H9 (cell line): Measurements from ENCODE around the gene PRKAG2. TPM values are rescaled to one million over a fixed set of nuclear protein-coding genes. Genes with fewer than 3 reads are reported as not detected.

Source experiments
- DNase-seq: peaks from one replicate; pipeline ENCODE4 v3.0.0-alpha.2; 2017
- H2AFZ ChIP-seq: one replicate; pipeline ENCODE4 v1.6.1; 2013; ENCODE audit warnings: mild to moderate bottlenecking, low read length, control low read depth, moderate library complexity
- H2AK5ac ChIP-seq: 2 replicates; pipeline ENCODE4 v1.6.1; 2013; ENCODE audit warnings: low read length, control low read depth, mixed read lengths; ENCODE audit not compliant: insufficient read length
- H2BK120ac ChIP-seq: one replicate; pipeline ENCODE4 v1.6.1; 2013; ENCODE audit warnings: low read depth, mild to moderate bottlenecking, low read length, control low read depth, inconsistent platforms; ENCODE audit not compliant: poor library complexity, severe bottlenecking
- H2BK12ac ChIP-seq: 2 replicates; pipeline ENCODE4 v1.6.1; 2013; ENCODE audit warnings: low read length, control low read depth, mixed read lengths, low read depth; ENCODE audit not compliant: insufficient read length
- H2BK15ac ChIP-seq: 2 replicates; pipeline ENCODE4 v1.6.1; 2013; ENCODE audit warnings: low read depth, low read length, control low read depth
- H2BK20ac ChIP-seq: one replicate; pipeline ENCODE4 v1.6.1; 2013; ENCODE audit warnings: low read depth, mild to moderate bottlenecking, low read length, control low read depth, inconsistent platforms; ENCODE audit not compliant: poor library complexity, severe bottlenecking
- H2BK5ac ChIP-seq: 2 replicates; pipeline ENCODE4 v1.6.1; 2013; ENCODE audit warnings: low read length, control low read depth, mixed read lengths; ENCODE audit not compliant: insufficient read length
- H3K14ac ChIP-seq: 2 replicates; pipeline ENCODE4 v1.6.1; 2013; ENCODE audit warnings: low read length, control low read depth; ENCODE audit not compliant: insufficient read depth
- H3K18ac ChIP-seq: 2 replicates; pipeline ENCODE4 v1.6.1; 2013; ENCODE audit warnings: low read depth, mild to moderate bottlenecking, mixed read lengths, low read length, control low read depth; ENCODE audit not compliant: insufficient read length
- H3K23ac ChIP-seq: 2 replicates; pipeline ENCODE4 v1.6.1; 2013; ENCODE audit warnings: low read length, control low read depth, mixed read lengths, low read depth; ENCODE audit not compliant: insufficient read length
- H3K23me2 ChIP-seq: 2 replicates; pipeline ENCODE4 v1.6.1; 2013; ENCODE audit warnings: low read depth, mild to moderate bottlenecking, mixed read lengths, low read length, control low read depth; ENCODE audit not compliant: insufficient read length, poor library complexity, severe bottlenecking
- H3K27ac ChIP-seq: 2 replicates; pipeline ENCODE4 v1.5.1; 2013; ENCODE audit warnings: low read length, control low read depth, mixed read lengths, low read depth; ENCODE audit not compliant: insufficient read length
- H3K27me3 ChIP-seq: 2 replicates; pipeline ENCODE4 v1.6.1; 2013; ENCODE audit warnings: low read length, control low read depth, inconsistent platforms; ENCODE audit not compliant: insufficient read depth
- H3K4ac ChIP-seq: 2 replicates; pipeline ENCODE4 v1.6.1; 2013; ENCODE audit warnings: low read depth, mild to moderate bottlenecking, control low read depth, inconsistent platforms, low read length, moderate library complexity
- H3K4me1 ChIP-seq: 2 replicates; pipeline ENCODE4 v1.6.1; 2013; ENCODE audit warnings: low read length, control low read depth, inconsistent platforms; ENCODE audit not compliant: insufficient read depth
- H3K4me2 ChIP-seq: 2 replicates; pipeline ENCODE4 v1.6.1; 2013; ENCODE audit warnings: low read length, control low read depth, mixed read lengths; ENCODE audit not compliant: insufficient read length, insufficient read depth
- H3K56ac ChIP-seq: 2 replicates; pipeline ENCODE4 v1.6.1; 2013; ENCODE audit warnings: low read depth, mild to moderate bottlenecking, mixed read lengths, low read length, control low read depth; ENCODE audit not compliant: insufficient read length
- H3K79me1 ChIP-seq: 2 replicates; pipeline ENCODE4 v1.6.1; 2013; ENCODE audit warnings: low read depth, mild to moderate bottlenecking, moderate library complexity, low read length, control low read depth, inconsistent platforms; ENCODE audit not compliant: insufficient read depth, poor library complexity, severe bottlenecking
- H3K79me2 ChIP-seq: 2 replicates; pipeline ENCODE4 v1.6.1; 2013; ENCODE audit warnings: low read length, control low read depth, inconsistent platforms; ENCODE audit not compliant: insufficient read depth
- H3K9ac ChIP-seq: 2 replicates; pipeline ENCODE4 v1.6.1; 2013; ENCODE audit warnings: low read length, control low read depth, mixed read lengths; ENCODE audit not compliant: insufficient read length; ENCODE audit errors: extremely low read depth
- H3K9me3 ChIP-seq: one replicate; pipeline ENCODE4 v1.6.1; 2013; ENCODE audit warnings: low read depth, low read length, inconsistent platforms; ENCODE audit not compliant: control insufficient read depth
- H3T11ph ChIP-seq: one replicate; pipeline ENCODE4 v1.6.1; 2013; ENCODE audit warnings: mild to moderate bottlenecking, low read length, control low read depth, inconsistent platforms
- H4K20me1 ChIP-seq: one replicate; pipeline ENCODE4 v1.6.1; 2013; ENCODE audit not compliant: control insufficient read depth, insufficient read length, insufficient read depth
- H4K5ac ChIP-seq: 2 replicates; pipeline ENCODE4 v1.6.1; 2013; ENCODE audit warnings: low read depth, mild to moderate bottlenecking, mixed read lengths, low read length, control low read depth; ENCODE audit not compliant: insufficient read length
- H4K8ac ChIP-seq: replicated peaks from 2 replicates; pipeline ENCODE4 v1.6.1; 2013; ENCODE audit warnings: low read length, control low read depth, mixed read lengths, low read depth; ENCODE audit not compliant: insufficient read length
- H4K91ac ChIP-seq: 2 replicates; pipeline ENCODE4 v1.6.1; 2013; ENCODE audit warnings: low read depth, mild to moderate bottlenecking, moderate library complexity, mixed read lengths, low read length, control low read depth; ENCODE audit not compliant: insufficient read length
- H3K27ac Mint-ChIP-seq, 3 experiments: 2 replicates in 2 of 3; 3 replicates in 1 of 3; pipeline ENCODE4 v1.8.0; 2020 to 2021; ENCODE audit warnings: mixed read lengths in 3 of 3, mild to moderate bottlenecking in 1 of 3, moderate library complexity in 1 of 3
- H3K27me3 Mint-ChIP-seq: 2 replicates; pipeline ENCODE4 v1.8.0; 2021; ENCODE audit warnings: low read depth, mild to moderate bottlenecking, moderate library complexity, mixed read lengths
- H3K36me3 Mint-ChIP-seq, 3 experiments: 2 replicates in 2 of 3; 3 replicates in 1 of 3; pipeline ENCODE4 v1.8.0; 2020 to 2021; ENCODE audit warnings: low read depth in 3 of 3, mixed read lengths in 3 of 3; ENCODE audit not compliant: insufficient read depth in 1 of 3
- H3K4me1 Mint-ChIP-seq, 2 experiments: 2 replicates each; pipeline ENCODE4 v1.8.0; 2020; ENCODE audit warnings: mixed read lengths in 2 of 2
- H3K4me3 Mint-ChIP-seq, 2 experiments: 2 replicates in 1 of 2; 3 replicates in 1 of 2; pipeline ENCODE4 v1.8.0; 2020 to 2021; ENCODE audit warnings: mild to moderate bottlenecking in 2 of 2, mixed read lengths in 2 of 2, moderate library complexity in 1 of 2
- H3K9me3 Mint-ChIP-seq, 2 experiments: 2 replicates in 1 of 2; 3 replicates in 1 of 2; pipeline ENCODE4 v1.8.0; 2020; ENCODE audit warnings: mild to moderate bottlenecking in 2 of 2, mixed read lengths in 2 of 2, moderate library complexity in 1 of 2
- CTCF ChIP-seq: fragments of 200-600 bp; sonication (generic); conservative IDR thresholded peaks from 3 replicates; pipeline ENCODE4 v1.8.0; 2021; ENCODE audit warnings: antibody characterized with exemption, mild to moderate bottlenecking
- WGBS: extraction: QIAGEN DNeasy Blood & Tissue Kit; methylation state at CpG from one replicate; pipeline ENCODE4 v1.1.7; 2013; ENCODE audit warnings: missing lambda C conversion rate, low lambda C conversion rate, mixed read lengths; ENCODE audit not compliant: insufficient read length; ENCODE audit errors: extremely low coverage; 5-methylcytosine and 5-hydroxymethylcytosine counted together
- total RNA-seq: library from RNA; stranded (reverse); gene quantifications from 2 replicates; pipeline ENCODE4 v1.2.1, GENCODE V29; 2021

Gene PRKAG2
- total RNA-seq, 1 experiment from 2014 or later, result 11.8 TPM

GRCh38 chr7:151721694-151722093 is 155.2 kb downstream of the PRKAG2 start:
- WGBS, result no CpG with 5 or more reads among the region's 5 CpGs
- no peaks in the 10 kb centered on the region for H4K20me1 ChIP-seq
- no peak overlapping the region for H3K9ac ChIP-seq
- no peak for DNase-seq
- H3K79me1 ChIP-seq, result no peaks in the 10 kb centered on the region
- H3K79me2 ChIP-seq, result no peaks in the 10 kb centered on the region
- H3K23me2 ChIP-seq, result no peaks in the 10 kb centered on the region
- Mint-ChIP-seq H3K9me3 (peaks cover 0 to 6% of the 10 kb centered on the region in 2 experiments; a peak in 1 of 5 replicates), H3K27me3 (peaks cover 7% of the 10 kb centered on the region), H3K27ac (no peak overlapping the region), H3K4me3 (no peak overlapping the region), H3K4me1 (peaks cover 4% of the 10 kb centered on the region in 2 experiments; a peak in 2 of 4 replicates), H3K36me3 (no peaks in the 10 kb centered on the region; a peak in 1 of 7 replicates)
- no peak overlapping the region for H2BK15ac ChIP-seq
- H3K56ac ChIP-seq, result no peak overlapping the region
- H4K5ac ChIP-seq, result no peak overlapping the region
- H2BK120ac ChIP-seq, result no peak overlapping the region
- no peak overlapping the region for H3K14ac ChIP-seq
- H3K4me1 ChIP-seq, result no peaks in the 10 kb centered on the region
- H3K18ac ChIP-seq, result no peak overlapping the region
- no peak overlapping the region for H3K4ac ChIP-seq
- no peak overlapping the region for H3K27ac ChIP-seq
- no peak overlapping the region for H4K8ac ChIP-seq
- H3K9me3 ChIP-seq, result no peaks in the 10 kb centered on the region
- H3K4me2 ChIP-seq, result no peak overlapping the region
- H2BK5ac ChIP-seq, result no peak overlapping the region
- H2BK12ac ChIP-seq, result no peak overlapping the region
- no peak for TF ChIP-seq CTCF
- H3K23ac ChIP-seq, result no peak overlapping the region
- no peak overlapping the region for H4K91ac ChIP-seq
- H2BK20ac ChIP-seq, result no peak overlapping the region
- no peak overlapping the region for H2AK5ac ChIP-seq
- H3T11ph ChIP-seq, result no peak overlapping the region
- no peak overlapping the region for H2AFZ ChIP-seq
- no peaks in the 10 kb centered on the region for H3K27me3 ChIP-seq
